Right atrium auricular region (tissue), 2 donors: ENCODE measurements around the gene LRTM2. TPM values are rescaled to one million over a fixed set of nuclear protein-coding genes. Genes with fewer than 3 reads are reported as not detected.

ENCODE experiments used
- DNase-seq: peaks from one replicate; pipeline ENCODE4 v3.0.0-alpha.2; 2019; ENCODE audit warnings: low spot score
- H3K27ac ChIP-seq, 2 donors: fragments of 200-600 bp; sonication (generic); 1 replicate in 1 of 2; 2 replicates in 1 of 2; pipeline ENCODE4 v1.5.1; 2016 to 2019
- H3K27me3 ChIP-seq, 2 donors: fragments of 200-600 bp; sonication (generic); one replicate each; pipeline versions ENCODE4 v1.5.1 to v1.6.0; 2017 to 2019
- H3K36me3 ChIP-seq: fragments of 200-600 bp; sonication (generic); one replicate; pipeline ENCODE4 v1.5.1; 2016
- H3K4me1 ChIP-seq, 2 donors: fragments of 200-600 bp; sonication (generic); one replicate each; pipeline versions ENCODE4 v1.5.1 to v1.6.0; 2017 to 2019
- H3K4me3 ChIP-seq, 2 donors: fragments of 200-600 bp; sonication (generic); 1 replicate in 1 of 2; 2 replicates in 1 of 2; pipeline ENCODE4 v1.5.1; 2017 to 2019; ENCODE audit warnings: mild to moderate bottlenecking in 1 of 2, moderate library complexity in 1 of 2
- H3K9me3 ChIP-seq, 2 donors: fragments of 200-600 bp; sonication (generic); one replicate each; pipeline ENCODE4 v1.5.1; 2019
- CTCF ChIP-seq, 2 donors: fragments of 200-600 bp; sonication (generic); IDR thresholded peaks; one replicate each; pipeline ENCODE4 v1.5.1; 2019; ENCODE audit warnings: antibody characterized with exemption in 2 of 2
- total RNA-seq, 2 donors: library from RNA; depleted of rRNA; stranded (reverse); fragments of >200 nt; gene quantifications; one replicate each; pipeline ENCODE4 v1.1.0, GENCODE V29; 2016

LRTM2 gene
- total RNA-seq, 2 donors from 2014 or later = not detected

- Histone ChIP-seq H3K9me3 (no peaks in the 10 kb centered on the region), H3K27me3 (no peaks in the 10 kb centered on the region), H3K36me3 (no peaks in the 10 kb centered on the region), H3K4me3 (no peak overlapping the region), H3K27ac (no peak overlapping the region), H3K4me1 (no peaks in the 10 kb centered on the region)
- no peak for TF ChIP-seq CTCF (IDR thresholded peaks at IDR 0.05)
- no peak for DNase-seq
These were observed 18.0 kb downstream of the LRTM2 start for GRCh38 chr12:1838205-1838993.

- H3K27ac ChIP-seq = no peak overlapping the region
- no peak for DNase-seq
- no peak overlapping the region for H3K4me3 ChIP-seq
- H3K4me1 ChIP-seq = no peaks in the 10 kb centered on the region
- H3K27me3 ChIP-seq = no peaks in the 10 kb centered on the region
- H3K9me3 ChIP-seq = no peaks in the 10 kb centered on the region
- no peak for TF ChIP-seq CTCF (IDR thresholded peaks at IDR 0.05)
- H3K36me3 ChIP-seq = no peaks in the 10 kb centered on the region
These were observed 18.6 kb downstream of the LRTM2 start for GRCh38 chr12:1838994-1839365.

GRCh38 chr12:1839464-1839863 is 19.1 kb downstream of the LRTM2 start:
- H3K27ac ChIP-seq = no peak overlapping the region
- H3K27me3 ChIP-seq = no peaks in the 10 kb centered on the region
- no peak overlapping the region for H3K4me3 ChIP-seq
- no peak for DNase-seq
- no peaks in the 10 kb centered on the region for H3K9me3 ChIP-seq
- no peaks in the 10 kb centered on the region for H3K4me1 ChIP-seq
- H3K36me3 ChIP-seq = no peaks in the 10 kb centered on the region
- no peak for TF ChIP-seq CTCF (IDR thresholded peaks at IDR 0.05)

GRCh38 chr12:1839956-1840951 is 19.9 kb downstream of the LRTM2 start:
- no peaks in the 10 kb centered on the region for H3K4me1 ChIP-seq
- DNase-seq = no peak
- H3K36me3 ChIP-seq = no peaks in the 10 kb centered on the region
- no peaks in the 10 kb centered on the region for H3K9me3 ChIP-seq
- no peaks in the 10 kb centered on the region for H3K27me3 ChIP-seq
- H3K4me3 ChIP-seq = no peak overlapping the region
- no peak overlapping the region for H3K27ac ChIP-seq
- no peak for TF ChIP-seq CTCF (IDR thresholded peaks at IDR 0.05)

- H3K36me3 ChIP-seq = no peaks in the 10 kb centered on the region
- H3K9me3 ChIP-seq = no peaks in the 10 kb centered on the region
- H3K27me3 ChIP-seq = no peaks in the 10 kb centered on the region
- H3K4me3 ChIP-seq = no peak overlapping the region
- no peak overlapping the region for H3K27ac ChIP-seq
- no peaks in the 10 kb centered on the region for H3K4me1 ChIP-seq
- no peak for DNase-seq
- no peak for TF ChIP-seq CTCF (IDR thresholded peaks at IDR 0.05)
These were observed 20.6 kb downstream of the LRTM2 start for GRCh38 chr12:1840981-1841425.
